C4-2B (cell line): ENCODE data around the gene DPP3.

Source experiments
- H3K27ac ChIP-seq: fragments of 450-650 bp; 2 replicates; pipeline ENCODE4 v1.5.1; 2017
- ZFX ChIP-seq: fragments of 450-650 bp; IDR thresholded peaks from 2 replicates; pipeline ENCODE4 v1.6.1; 2017
- TF ChIP-seq, protein P1 (sequence below): fragments of 450-650 bp; conservative IDR thresholded peaks from 2 replicates; pipeline ENCODE4 v1.5.1; 2017; ENCODE audit warnings: mild to moderate bottlenecking

DPP3 gene

DNA sequence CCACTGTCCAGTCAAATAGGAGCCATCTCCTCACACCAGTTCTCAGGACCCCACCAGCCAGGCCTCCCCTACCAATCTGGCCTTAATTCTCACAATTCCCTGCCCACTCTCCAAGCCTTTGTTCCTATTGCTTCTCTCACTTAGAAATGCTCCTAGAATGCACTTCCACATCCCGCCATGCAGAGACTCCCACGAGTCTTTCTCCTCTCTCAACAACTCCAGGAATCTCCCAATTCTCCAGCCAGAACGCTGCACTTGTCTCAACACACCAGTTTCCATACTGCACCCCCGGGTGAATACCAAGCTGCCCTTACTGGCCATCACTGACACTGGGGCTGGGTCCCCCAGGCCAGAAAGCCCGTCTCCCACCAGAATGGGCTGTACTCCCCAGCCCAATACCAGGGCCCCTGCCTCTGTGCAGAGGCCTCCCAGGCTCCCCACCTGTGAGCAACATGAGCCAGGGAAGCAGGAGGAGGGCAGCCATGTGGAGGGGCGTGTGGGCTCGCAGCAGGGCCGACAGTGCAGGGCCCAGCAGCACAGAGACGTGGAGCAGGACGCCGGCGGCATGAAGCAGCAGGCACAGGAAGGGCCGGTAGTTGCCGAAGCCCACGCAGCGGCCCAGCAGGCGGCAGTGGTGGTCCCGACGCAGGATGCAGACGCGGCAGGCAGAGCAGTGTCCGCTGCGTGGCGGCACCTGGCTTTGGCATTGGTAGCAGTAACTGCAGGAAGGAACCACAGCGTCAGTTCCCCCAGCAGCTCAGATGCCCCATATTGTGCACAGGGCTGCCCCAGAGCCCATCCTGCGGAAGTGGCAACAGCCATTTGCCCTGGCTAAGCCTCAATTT, 63.3 kb downstream of the DPP3 start:
- TF ChIP-seq ZFX, result no peak
- TF ChIP-seq, protein P1, sequence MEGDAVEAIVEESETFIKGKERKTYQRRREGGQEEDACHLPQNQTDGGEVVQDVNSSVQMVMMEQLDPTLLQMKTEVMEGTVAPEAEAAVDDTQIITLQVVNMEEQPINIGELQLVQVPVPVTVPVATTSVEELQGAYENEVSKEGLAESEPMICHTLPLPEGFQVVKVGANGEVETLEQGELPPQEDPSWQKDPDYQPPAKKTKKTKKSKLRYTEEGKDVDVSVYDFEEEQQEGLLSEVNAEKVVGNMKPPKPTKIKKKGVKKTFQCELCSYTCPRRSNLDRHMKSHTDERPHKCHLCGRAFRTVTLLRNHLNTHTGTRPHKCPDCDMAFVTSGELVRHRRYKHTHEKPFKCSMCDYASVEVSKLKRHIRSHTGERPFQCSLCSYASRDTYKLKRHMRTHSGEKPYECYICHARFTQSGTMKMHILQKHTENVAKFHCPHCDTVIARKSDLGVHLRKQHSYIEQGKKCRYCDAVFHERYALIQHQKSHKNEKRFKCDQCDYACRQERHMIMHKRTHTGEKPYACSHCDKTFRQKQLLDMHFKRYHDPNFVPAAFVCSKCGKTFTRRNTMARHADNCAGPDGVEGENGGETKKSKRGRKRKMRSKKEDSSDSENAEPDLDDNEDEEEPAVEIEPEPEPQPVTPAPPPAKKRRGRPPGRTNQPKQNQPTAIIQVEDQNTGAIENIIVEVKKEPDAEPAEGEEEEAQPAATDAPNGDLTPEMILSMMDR, result no peak

DNA sequence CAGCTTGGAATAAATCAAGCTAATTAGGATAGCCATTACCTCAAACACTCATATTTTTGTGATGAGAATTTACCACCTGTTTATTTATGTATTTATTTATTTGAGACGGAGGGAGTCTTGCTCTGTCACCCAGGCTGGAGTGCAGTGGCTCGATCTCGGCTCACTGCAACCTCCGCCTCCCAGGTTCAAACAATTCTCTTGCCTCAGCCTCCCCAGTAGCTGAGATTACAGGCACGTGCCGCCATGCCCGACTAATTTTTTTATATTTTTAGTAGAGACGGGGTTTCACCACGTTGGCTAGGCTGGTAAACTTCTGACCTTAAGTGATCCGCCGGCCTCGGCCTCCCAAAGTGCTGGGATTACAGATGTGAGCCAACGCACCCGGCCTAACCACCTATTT, 64.7 kb downstream of the DPP3 start:
- H3K27ac ChIP-seq, result peak overlapping the region; percentile 77

More for the DNA sequence above, 63.3 kb downstream of the DPP3 start:
- H3K27ac ChIP-seq, result no peak overlapping the region

DNA sequence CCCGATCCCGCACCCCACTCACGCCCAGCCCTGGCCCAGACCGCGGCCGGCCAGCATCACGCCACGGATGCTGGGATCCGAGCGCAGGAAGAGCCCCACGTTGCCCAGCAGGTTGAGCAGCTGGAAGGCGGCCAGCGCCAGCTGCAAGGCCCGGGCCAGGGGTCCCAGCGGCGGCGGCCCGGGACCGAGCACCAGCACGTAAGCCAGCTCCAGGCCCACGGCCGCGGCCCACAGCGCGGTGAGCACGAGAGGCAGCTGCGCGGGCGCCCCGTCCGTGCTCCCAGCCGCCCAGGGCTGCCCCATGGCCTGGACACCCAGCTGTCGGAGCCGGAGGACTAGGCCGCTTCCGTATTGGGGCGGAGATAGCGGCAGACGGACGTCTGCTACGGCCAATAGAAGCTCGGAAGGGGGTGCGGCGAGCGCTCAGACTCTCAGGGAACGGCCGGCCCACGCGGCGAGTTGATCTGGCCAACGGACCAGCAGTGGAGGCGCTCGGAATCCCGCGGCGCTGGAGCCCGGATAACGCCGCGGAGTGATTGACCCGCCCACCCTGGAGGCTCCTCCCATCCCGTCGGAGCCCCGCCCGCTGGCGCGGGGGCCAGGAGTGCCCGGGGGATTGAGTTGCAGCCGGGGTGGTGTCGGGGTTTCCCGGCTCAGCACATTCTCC, 65.6 kb downstream of the DPP3 start, which contains the start of gene ZDHHC24:
Gene ZDHHC24, minus strand, starts transcription at position 348 of the 667 bp plus-strand sequence. Its CDS starts 45 bp downstream, at position 303.
- TF ChIP-seq, protein P1, result no peak
- TF ChIP-seq ZFX, result peak; percentile 95; the same call in 1 of the 2 replicates
- peak within 1 kb of the TSS; percentile 77 for H3K27ac ChIP-seq

DNA sequence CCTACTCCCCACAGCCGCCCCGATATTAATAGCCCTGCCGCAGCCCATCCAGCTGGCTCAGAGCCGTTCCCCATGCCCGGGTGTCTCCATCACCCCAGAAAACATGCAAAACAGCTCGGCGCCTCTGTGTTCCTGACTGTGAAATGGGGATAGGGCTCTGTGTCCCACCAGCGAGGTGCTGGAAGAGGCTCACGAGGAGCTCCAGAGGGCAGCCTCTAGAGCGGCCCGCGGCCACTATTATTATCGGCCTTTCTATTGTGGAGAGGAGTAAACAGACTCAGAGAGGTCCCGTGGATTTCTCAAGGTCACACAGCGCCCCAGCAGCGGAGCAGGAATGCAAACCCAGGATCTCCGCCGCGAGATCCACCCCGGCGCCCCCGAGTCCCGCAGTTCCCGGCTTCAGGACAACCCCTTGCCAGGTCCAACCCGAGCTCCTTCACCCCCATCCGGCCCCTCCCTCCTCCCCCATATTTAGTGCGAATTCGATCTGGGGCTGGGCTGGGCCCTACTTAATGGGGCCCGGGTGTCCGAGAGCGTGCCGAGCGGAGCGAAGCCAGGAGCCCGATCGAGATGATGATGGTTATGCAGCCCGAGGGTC, 66.2 kb downstream of the DPP3 start, which contains the start of gene ACTN3:
Gene ACTN3, plus strand, starts transcription at position 536 of the 598 bp plus-strand sequence. Its CDS starts 35 bp downstream, at position 571.
- H3K27ac ChIP-seq, result peak within 1 kb of the TSS; percentile 77
- TF ChIP-seq, protein P1, result no peak
- TF ChIP-seq ZFX, result no peak

DNA sequence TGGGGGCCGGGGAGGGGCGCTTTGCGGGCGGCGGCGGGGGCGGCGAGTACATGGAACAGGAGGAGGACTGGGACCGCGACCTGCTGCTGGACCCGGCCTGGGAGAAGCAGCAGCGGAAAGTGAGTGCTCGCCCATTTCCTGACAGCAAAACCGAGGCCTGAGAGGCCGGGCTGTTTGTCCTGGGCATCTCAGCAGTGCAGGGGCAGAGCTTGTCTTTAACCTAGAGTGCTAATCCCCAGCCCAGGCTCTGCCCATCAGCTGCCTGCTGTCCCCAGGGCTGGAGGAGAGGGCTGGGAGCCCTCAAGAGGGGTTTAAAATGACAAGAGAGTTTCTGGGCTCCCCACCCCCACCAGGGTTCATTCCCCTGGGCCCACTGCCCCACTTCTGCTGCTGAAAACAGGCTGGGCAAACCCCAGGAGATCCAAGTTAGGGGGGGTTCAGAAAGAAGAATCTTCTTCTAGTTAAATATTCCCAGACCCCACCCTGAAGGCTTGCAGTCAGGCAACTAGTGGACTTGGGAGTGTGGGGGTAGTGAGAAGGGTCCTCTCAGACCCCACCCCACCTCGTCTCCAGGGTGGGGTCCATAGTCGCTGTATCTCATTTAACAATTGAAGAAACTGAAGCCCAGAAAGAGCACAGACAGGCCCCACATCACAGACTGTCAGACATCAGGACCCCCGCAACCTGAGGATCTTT, 66.9 kb downstream of the DPP3 start:
- no peak overlapping the region for H3K27ac ChIP-seq
- TF ChIP-seq, protein P1, result no peak

DNA sequence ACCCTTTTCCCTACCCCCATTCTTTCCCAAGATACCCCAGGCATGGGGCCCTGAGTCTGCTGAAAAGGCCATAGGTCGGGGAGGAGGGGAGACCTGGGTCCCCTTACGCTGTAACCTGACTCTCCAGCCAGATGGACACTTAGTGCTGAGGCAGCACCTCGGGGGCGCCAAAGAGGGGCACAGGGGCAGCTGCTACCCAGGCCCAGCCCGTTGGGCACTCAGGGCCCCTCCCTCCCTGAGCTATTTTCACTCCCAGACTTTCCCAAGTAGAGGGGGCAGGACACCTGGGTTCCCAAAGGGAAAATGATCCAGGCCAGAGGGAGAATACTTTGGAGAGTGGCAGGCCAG, 67.4 kb downstream of the DPP3 start:
- H3K27ac ChIP-seq, result no peak overlapping the region
- no peak for TF ChIP-seq ZFX
- TF ChIP-seq, protein P1, result no peak

DNA sequence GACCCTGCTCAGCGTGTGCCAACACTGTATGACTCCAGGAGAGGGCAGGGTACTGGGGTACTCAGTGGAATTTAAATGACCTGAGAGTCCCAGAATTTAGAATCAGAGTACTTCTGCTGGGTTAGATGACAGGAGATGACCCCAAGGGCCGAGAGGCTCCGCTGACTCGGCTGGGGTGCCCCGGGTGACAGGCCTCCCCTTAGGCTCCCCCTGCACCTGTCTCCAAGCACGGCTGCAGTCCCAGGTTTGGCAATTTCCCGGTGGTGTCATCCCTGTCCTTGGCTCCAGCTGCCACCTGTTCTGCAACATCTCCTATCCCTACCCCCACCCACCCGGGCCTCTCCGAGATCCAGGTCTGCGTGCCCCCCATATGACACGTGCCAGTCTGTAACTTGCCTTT, 67.8 kb downstream of the DPP3 start:
- TF ChIP-seq ZFX, result no peak
- TF ChIP-seq, protein P1, result no peak
- no peak overlapping the region for H3K27ac ChIP-seq
